OCI-M1 (cell line): ENCODE results near the gene ATRIP.

Experiments
- DNase-seq: peaks from one replicate; lab custom pipeline; 2025; lab: John Stamatoyannopoulos, UW

ATRIP gene

DNA sequence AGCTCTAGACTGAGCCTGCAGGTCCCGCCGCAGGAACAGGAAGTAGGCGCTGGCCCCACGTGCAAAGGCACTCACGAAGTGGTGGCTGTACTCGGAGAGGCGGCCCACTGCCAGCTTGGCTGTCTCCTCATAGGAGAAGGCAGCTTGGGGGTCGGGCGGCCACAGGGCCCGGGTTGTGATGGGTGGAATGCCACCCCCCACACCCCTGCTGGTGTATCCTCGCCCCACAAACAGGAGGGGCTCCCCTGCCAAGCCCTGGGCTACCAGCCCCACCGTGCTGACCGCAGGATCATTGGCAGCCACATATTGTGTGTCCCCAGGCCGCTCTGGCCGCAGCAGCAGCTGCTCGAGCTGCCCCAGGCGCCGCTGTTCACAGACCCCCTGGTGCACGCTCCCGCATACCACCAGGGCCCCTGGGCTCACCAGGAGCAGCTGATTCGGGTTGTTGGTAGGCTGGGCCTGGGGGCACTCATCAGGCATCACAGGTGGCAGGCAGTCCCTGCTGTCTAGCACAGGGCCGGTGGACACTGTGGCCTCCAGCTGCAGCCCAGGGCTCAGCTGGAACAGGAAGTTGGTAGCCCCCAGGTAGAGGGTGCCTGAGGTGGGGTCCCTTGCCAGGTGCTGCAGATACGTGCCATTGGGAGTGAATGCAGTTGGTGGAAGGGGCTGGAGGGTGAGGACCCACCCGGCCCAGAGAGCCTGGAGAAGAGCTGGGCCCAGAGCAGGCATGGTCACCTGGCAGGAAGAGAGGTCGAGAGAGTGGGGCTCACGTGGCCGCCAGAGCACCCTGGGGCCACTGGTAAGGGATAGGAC is 22.4 kb upstream of the ATRIP start:
- no peak for DNase-seq

- DNase-seq = no peak
Measured at GRCh38 chr3:48425281-48425812, 21.2 kb upstream of the ATRIP start.

- no peak for DNase-seq
Measured at GRCh38 chr3:48426401-48426909, 20.1 kb upstream of the ATRIP start.

DNA sequence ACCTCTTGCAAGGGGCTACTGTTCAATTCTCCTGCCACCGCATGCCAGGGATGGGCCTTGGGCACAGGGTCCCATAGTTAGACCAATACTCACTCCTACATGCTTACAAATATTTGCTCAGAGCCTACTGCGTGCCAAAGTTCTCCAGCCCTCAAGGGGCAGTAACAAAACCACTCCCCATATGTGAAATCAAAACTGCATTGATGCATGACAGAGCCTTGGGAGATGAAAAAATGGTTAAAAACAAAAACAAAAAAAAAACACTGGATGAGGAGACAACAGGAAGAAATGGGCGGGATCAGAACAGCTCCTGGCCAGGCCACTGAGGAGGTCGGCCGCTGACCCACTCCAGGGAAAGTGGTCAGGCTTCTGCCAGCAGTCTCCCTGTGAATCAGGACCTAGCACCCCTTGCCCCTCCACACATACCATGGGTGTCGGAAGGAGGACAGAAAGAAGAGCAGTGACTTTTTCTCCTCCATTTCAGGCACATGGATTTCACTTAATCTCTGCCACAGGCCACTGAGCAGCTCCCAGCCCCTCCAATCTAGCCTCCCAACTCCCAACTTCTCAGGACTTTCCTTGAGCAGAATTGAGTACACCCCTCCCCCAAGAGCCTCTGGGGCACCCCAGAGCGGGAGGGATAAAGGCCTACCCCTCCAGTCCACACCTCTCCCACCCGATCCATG is 19.4 kb upstream of the ATRIP start:
- no peak for DNase-seq

DNA sequence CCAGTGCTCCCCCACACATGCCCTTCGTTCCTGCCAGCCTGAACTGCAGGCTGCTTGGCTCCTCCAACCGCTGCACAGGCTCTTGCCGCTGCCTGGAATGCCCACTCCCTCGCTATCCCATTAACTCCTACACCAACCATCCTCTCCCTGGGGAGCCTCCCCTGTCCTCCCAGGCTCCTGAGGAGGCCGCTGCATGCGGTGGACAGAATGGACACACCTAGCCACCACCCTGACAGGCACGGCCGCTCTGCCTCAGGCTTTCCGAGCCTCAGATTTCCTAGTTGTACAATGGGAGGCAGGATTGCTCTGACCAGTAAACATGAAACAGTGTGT is 18.9 kb upstream of the ATRIP start:
- no peak for DNase-seq

DNA sequence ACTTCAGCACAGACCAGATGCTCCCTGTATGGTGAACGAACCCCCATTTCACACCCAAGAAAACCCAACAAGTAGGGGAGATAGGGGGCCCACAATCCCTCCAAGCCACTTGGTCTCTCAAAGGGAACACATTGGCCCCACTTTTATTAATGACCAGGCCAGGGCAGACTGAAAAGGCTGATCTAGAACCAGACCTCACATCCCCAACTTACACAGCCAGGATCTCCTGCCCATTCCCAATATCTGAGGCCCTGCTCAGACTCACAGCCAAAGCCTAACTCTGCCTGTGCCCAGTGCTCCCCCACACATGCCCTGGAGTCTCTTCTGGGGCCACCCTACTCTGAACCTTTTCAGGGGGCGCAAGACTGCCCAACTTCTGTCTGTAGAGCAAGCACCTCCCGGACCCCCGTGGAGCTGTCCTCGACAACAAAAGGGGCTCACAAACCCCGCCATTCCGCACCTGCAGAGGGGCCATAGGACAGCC is 18.4 kb upstream of the ATRIP start:
- no peak for DNase-seq

- DNase-seq = no peak
Measured at GRCh38 chr3:48428572-48429316, 17.8 kb upstream of the ATRIP start.

DNA sequence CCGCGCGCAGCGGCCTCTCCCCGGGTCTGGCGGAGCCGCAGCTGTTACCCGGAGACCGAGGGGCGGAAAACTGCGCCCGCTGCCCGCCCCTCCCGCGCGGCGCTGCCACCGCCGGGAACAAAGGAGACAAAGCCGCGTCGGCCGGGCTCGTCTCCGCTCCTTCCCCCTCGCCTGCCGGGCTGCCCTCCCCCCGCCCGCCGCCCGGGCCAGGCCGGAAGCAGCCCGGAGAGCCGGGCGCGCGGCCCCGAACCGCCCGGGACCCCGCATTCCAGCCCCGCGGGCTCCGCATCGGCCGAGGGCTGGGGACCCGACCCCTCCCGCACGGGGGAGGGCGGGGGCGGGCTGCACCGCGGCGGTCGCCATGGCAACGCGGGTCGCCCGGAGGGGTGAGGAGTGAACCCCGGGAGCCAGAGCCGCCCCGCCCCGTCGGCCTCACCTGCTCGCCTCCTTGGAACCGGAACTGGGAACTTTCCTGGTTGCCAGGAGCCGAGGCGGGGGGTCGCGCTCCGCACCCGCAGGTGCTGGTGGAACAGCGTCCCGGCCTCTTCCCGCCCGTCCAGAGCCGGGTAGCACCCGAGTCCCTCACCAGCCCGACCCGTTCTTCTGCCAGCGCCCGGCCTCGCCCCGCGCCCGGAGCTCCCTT is 17.1 kb upstream of the ATRIP start:
- peak; percentile 19 for DNase-seq

DNA sequence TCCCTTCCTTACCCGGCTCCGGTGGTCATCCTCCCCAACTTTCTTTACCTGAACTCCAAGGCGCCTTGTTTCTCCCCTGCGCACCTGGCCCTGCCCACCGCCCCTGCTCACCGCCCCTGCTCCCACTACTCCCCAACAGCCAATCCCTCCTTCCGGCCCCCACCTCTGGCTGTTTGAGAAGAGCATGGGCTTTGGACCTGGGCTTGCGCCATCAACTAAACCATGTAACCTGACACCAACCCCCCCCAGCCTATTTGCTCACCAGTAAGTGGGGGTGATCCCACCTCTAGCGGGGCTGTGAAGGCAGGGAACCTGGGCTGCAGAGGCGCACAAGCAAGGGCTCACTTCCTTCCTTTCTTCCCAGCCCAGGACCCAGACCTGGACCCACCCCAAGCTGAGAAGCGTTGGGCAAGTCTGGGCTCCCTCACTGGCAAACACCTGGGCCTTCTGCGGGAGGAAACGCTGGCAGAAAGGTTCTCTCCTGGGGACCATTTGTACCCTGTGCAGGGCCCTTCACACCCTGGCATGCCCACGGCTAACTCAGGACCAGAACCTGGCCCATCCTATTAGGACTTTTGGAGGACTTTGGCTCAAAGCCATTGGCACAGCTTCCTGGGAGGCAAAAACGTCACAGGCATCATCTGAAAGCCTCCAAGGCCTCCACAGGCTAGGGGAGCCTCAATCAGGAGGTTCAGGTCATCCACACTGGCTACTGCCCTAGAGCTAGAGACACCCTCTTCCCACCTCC is 16.4 kb upstream of the ATRIP start, which contains the start of gene PLXNB1:
Gene PLXNB1 (minus strand): TSS at position 127 of the 748 bp plus-strand sequence. CDS start 5,475 bp downstream, outside the sequence.
- no peak for DNase-seq

GRCh38 chr3:48430708-48431101 is 15.8 kb upstream of the ATRIP start:
- DNase-seq = no peak

DNA sequence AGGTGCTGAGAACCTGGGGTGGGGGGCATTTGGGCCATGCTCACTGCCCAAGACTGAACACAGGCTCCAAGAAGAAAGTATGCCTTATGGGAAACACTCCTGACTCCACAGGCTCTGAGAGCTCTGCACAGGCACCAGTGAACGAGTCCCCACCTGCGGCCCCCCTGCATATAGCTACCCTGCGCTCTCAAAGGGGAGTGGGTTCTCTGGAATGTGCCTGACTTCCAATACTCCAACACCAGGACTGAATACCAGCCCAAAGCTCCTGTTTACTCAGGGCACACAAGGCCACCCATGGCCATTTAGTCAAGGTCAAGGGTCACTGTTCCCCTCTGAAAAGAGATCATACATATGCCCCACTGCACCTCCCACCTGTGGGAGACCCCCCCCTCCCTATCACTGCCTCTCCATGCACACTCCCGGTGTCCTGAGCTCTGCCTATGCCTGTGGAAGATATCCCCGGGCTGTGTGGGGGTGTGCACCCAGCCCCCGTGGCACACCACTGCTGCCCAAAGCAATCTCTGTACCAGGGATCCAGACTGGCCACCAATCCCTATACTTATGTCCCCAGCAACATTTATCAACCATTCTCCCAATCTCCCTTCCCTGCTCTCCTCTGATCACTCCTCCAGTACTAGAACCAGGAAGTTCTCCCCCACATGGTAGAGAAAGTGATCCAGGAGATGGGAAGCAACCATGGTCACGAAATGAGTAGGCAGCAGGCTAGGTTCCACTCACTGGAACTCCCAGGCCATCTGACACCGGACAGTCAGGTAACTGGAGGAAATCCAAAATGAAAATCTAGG is 15.1 kb upstream of the ATRIP start:
- no peak for DNase-seq

- no peak for DNase-seq
Measured at GRCh38 chr3:48432411-48433371, 13.8 kb upstream of the ATRIP start.

GRCh38 chr3:48433472-48434118 is 12.9 kb upstream of the ATRIP start:
- no peak for DNase-seq

GRCh38 chr3:48434591-48435222 is 11.8 kb upstream of the ATRIP start:
- no peak for DNase-seq

- no peak for DNase-seq
Measured at GRCh38 chr3:48435223-48435595, 11.3 kb upstream of the ATRIP start.

DNA sequence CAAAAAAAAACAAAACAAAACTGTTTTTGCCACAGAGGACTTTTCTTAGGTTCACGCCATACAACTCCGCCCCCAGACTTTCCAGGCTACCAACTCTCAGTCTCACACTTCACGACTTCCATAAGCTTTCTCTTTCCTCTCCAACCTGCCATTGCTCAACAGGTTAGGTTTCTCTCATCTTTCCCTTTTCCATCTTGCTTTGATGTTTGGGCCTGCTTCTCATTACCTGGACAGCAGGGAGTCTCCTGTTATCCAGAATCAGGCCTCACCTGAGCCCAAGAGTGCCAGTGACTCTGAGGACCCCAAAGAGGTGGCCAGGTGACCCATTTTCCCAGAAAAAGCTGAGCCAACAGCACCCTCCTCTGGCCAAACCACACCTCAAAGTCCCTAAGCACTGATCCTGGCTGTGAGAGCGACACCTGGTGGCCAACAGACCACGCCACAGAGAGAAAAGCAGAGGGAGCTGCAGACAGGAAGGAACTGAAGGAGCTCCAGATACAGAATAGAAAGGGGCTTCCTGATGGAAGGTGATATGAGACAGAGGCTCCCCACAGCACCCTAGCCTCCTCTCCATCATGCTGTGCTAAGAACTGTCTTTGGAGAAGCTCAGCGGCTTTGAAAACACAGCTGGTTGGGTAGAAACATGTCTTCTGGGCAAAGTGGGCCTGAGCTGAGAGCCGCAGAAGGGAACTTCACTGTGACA is 10.6 kb upstream of the ATRIP start:
- DNase-seq = peak; percentile 90

DNA sequence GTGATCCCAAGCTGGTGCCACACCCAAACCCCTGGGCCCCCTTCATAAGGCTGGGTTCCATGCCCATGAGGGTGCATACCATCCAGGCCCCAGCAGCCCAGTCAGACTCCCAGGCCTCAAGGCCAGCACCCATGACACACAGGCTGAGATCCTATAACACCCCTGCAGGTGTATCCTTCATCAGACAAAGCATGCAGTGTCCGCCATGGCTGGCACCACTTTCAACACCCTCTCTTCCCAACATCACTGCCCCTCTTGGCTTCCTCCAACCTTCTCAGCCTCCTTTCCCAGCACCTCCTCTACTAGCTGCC is 10.1 kb upstream of the ATRIP start:
- DNase-seq = no peak

GRCh38 chr3:48436855-48437254 is 9.7 kb upstream of the ATRIP start:
- DNase-seq = no peak
